ENCODE measurements around the gene BCAT1.
"Not testable (repeated sequence)": the region's sequence is repeated elsewhere in the genome, so short reads cannot be mapped to it uniquely, and the experiment has no call there.

BCAT1 gene

DNA sequence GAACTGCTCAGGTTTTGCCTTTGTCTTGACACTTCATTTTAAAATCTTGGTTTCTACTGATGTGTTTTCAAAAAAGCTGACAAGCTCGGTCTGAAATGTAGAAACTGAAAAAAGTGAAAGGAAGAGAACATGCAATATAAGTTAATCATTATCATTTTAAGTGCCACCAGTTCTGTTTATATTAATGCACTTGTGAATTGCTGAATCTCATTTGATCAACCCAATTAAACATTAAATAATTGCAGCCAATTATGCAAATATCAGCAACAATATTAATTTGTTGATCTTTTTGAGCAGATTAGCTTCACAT lies 133.8 kb downstream of the BCAT1 start:
- DNase-seq (ENCODE audit: low read depth in 2 of 2), result no peak

DNA sequence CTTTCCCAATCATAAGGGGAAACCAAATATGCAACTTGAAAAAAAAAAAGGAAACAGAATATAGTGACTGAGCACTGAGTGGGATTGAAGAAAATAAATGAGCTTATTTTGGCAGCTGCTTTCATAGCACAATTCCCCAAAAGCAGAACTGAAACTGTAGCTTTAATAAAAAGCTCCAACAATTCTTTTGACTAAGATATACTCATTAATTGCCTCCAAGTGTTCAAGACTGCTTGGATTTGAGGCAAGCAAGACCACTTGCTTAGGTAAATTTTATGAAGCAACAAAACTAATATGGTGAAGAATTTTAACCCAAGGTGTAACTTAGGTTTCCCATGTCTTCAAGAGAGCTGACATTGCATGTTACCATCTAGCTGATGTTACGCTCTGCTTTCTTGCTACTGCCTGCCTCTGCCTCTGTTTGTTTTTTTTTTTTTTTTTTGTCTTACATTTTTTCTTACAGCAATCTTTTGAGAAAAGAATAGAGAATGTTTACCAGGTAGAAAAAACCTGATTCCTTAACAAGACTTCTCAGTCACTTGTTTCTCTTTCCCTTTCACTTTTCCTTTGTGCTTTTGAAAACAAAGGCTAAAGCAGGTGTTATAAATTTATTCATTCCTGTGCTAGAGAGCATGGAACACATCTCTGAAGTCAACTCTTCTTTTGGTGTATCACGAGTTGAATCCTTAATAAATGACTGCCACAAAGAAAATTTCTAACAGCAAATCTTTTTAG lies 134.4 kb downstream of the BCAT1 start:
- DNase-seq (ENCODE audit: low read depth in 2 of 2), result no peak

DNA sequence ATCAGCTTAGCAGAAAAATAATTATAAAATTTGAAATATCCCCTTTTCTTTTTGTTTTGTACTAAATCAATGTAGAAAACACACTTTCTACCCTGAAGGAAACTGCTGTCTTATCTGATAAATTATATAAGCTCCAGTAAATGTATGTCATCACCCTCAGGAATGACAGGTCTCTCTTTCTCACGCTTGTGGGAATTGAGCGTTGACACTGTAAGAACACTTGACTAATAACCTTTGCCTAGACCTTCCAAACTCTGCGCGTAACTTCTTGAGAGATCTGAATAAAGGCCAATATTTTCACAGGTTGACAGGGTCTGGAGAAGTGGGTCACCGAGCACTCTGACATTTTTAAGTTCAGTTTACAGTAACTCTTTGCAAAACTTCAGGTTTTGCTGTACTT lies 138.5 kb downstream of the BCAT1 start:
- DNase-seq (ENCODE audit: low read depth in 2 of 2), result no peak

DNA sequence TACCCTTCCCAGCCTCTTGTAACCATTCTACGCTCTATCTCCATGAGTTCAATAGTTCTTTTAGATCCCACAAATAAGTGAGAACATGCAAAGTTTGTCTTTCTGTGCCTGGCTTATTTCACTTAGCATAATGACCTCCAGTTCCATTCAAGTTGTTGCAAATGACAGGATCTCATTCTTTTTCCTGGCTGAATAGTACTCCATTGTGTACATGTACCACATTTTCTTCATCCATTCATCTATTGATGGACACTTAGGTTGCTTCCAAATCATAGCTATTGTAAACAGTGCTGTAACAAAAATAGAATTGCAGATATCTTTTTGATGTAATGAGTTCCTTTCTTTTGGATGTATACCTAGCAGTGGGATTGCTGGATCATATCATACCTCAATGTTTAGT lies 139.6 kb downstream of the BCAT1 start:
- DNase-seq (ENCODE audit: low read depth in 2 of 2), result not testable (repeated sequence)

DNA sequence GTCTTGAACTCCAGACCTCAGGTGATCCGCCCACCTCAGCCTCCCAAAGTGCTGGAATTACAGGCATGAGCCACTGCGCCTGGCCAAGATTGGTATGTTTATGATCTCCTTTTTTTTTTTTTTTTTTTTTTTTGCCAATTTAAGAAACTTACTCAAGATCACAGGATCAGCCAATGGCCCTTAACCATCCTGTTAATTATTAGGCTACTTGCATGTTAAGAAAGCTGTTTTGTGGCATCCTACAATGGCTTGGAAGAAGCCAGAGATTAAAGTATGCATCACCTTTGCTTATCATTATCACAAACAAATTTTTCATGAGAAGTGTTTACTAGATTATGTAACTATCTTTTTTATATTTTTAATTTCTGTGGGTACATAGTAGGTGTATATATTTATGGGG lies 140.2 kb downstream of the BCAT1 start:
- DNase-seq (ENCODE audit: low read depth in 2 of 2), result no peak

DNA sequence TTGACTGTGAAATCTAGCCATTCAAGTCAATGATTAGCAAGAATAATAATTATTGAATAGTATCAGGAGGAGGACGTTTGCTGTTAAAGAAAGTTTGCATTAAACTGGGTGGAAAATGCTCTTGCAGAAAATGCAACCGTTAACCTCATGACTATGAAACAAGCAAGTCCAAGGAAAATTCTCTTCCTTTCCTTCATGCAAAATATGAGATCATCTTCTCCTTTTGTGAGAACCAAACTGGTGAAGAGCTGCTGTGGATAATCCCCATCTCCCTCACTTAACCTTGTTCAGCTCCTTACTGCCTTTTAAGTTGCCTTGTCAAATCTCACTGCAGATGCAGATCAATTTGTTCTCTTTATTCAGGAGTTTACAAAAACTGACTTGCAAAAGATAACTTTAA lies 142.5 kb downstream of the BCAT1 start:
- no peak for DNase-seq (ENCODE audit: low read depth in 2 of 2)

DNA sequence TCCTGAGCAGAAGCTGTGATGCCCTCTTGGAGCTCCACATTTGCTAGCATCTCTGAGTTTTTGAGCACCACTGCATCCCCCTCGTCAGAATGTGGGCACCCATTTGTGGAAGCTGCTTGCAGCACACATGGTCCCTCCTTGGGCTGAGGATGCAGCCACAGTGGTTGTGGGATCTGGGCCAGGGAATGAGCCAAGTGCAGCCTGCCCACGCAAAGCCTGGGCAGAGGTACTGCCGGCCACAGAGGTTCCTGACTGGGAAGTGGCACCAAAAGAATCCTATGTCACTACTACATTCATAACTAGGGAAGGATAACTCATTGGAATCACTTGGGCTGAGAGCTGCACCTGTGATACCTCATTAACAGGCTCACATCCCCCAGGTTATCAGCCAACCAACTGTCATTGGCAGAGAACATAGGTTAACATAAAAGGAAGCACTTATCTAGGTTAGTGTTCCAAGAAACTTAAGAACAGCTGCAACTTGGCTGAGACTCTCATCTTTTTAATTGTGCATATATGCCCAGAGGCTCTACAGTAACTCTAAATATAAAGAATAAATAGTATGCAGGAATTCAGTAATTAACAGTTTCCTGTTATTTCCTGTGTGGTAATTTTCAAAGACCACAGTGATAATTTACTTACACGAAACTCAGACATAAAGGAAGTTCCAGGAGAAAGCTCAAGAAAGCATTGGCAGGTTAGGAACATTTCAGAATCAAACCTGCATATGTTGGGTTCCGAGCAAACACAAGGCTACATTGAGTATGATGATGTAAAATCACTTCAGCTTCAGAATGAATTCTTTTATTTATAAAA lies 145.3 kb downstream of the BCAT1 start:
- DNase-seq (ENCODE audit: low read depth in 2 of 2), result no peak

DNA sequence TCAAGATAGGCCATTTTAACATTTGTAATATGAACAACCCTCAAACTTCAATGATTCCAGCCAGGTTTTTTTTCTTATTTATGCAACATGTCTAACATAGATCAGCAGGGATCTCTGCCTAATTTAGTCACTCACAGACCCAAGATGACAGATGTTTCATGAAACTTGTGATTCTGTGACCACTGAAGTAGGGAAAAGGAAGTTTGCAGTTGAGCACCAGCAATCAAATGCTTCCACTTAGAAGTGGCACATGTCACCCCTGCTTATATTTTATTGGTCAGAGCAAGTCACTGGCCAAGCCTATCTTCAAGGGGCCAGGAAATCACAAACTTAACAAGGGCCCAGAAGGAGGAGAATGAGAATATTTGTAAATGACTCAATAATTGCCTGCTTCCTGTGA lies 150.6 kb downstream of the BCAT1 start:
- no peak for DNase-seq (ENCODE audit: low read depth in 2 of 2)

DNA sequence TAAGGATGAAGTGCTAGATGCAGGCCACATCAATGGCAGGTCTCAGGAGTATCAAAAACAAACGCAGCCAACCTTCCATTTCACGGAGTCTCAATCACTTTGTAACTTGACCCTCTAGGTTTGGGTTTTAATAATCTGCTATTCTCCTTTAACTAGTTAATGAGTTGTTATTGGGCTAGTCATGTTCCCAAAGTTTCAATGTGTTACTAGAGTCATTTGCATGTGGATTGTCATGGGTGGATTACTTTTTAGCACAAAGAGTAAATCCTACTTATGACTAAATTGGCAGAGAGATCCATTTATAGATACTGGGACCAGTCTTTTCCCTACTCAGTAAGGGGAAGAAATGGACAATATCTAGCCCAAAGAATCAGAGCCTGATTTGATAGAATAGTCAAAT lies 151.0 kb downstream of the BCAT1 start:
- no peak for DNase-seq (ENCODE audit: low read depth in 2 of 2)

DNA sequence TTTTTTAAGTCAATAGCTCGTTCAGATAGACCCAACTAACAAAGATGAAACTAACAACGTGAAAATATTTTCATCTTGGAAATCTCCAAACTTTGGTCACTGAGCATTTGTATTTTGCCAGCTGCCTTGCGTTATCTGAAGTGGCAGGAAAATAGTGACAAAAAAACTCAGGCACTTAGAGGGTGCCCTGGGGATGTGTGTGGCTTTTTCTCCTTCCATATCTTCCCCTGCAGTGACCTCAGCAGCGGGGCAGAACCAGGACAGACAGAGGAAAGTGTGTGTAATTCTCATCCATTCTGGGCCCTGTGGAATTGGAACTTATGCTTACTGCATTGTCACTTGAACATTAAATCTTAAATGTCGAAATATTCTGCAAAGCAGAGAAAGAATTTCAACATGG lies 152.0 kb downstream of the BCAT1 start:
- DNase-seq (ENCODE audit: low read depth in 2 of 2), result no peak

DNA sequence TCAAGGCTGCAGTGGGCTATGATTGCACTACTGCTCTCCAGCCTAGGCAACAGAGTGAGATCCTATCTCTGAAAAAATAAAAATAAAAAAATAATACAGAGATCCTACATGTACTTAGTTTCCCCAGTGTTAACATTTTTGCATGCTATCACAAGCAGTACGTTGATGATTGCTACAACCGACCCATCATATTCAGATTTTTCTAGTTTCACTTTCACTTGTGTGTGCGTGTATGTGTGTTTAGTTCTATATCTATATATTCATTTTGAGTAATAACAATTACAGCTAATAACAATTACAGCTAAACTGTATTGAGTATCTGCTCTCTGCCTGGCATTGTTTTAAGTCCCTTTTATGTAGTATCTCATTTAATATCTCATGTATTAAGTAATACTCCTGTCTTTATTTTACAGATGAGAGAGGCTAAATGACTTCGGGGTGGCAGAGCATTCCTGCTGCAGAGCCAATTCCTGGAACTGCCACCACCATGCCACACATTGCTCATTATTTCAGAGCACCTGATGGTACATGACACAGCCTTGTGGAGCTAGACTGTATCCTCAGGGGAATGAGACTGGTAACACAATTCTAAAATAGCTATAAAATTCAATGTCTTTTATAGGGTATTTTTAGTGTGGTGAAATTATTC lies 153.1 kb downstream of the BCAT1 start:
- no peak for DNase-seq (ENCODE audit: low read depth in 2 of 2)

DNA sequence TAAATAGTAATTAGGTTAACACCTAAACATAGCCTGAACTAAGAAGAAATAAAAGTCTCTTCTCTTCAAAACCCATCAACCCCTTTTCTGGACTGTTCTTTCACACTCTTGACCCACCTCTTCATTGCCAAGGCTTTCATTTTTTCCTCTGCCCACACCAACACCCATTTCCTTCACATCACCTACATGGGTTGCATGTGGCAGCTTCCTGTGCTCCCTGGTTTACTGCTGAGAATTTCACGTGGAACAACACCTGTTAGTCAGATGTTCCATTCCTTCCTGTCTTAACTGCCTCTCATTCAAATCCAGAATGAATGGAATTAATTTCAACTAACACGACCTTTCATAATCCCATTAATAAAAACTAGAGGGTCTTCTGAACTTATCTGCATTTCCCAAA lies 157.3 kb downstream of the BCAT1 start:
- no peak for DNase-seq (ENCODE audit: low read depth in 2 of 2)

DNA sequence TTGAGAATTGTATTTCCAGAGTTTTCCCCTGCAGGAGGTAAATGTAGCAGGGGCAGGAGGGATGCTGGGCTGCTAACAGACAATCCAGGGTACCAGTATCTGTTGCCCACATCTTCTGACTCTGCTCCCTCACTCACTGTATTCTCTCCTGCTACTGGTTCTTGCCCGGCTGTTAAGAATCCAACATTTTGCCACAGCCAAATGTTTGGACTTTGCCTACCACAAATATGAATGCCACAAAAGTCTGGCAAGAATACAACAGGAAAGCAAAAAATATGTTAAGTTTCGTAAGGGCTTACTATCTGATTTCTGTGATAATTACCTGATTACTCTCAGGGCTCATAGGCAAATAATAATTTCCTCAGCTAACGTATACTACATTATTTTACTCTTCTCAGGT lies 160.0 kb downstream of the BCAT1 start:
- DNase-seq (ENCODE audit: low read depth in 2 of 2), result no peak

DNA sequence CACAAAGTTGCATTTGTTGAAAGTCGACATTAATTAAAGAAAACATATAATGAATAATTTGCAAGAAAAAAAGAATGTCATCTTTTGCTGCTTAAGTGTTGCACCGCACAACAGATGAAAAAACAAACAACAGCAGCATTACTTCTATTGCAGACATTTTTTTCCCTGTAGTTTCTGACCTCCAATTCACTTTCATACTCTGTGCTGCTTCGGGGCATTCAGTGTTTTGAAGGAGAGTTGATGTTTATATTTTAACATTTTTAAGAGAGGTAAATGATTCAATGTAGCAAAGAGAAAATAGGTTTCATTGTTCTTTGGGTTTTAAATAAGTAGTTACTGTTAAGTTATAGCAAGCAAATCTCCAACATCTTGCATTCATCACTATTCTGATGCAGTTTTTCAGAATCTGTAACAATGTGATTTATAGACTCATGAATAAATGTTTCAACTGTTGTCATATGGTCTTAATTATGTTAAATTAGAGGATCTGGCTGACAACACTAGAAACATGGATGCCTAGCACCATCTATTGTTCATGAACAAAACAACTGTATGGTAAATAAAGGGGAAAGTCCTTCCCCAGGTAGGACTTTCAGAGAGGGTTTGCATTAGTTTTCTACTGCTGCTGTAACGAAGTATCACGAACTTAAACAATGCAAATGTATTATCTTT lies 168.1 kb downstream of the BCAT1 start:
- DNase-seq (ENCODE audit: low read depth in 2 of 2), result no peak

DNA sequence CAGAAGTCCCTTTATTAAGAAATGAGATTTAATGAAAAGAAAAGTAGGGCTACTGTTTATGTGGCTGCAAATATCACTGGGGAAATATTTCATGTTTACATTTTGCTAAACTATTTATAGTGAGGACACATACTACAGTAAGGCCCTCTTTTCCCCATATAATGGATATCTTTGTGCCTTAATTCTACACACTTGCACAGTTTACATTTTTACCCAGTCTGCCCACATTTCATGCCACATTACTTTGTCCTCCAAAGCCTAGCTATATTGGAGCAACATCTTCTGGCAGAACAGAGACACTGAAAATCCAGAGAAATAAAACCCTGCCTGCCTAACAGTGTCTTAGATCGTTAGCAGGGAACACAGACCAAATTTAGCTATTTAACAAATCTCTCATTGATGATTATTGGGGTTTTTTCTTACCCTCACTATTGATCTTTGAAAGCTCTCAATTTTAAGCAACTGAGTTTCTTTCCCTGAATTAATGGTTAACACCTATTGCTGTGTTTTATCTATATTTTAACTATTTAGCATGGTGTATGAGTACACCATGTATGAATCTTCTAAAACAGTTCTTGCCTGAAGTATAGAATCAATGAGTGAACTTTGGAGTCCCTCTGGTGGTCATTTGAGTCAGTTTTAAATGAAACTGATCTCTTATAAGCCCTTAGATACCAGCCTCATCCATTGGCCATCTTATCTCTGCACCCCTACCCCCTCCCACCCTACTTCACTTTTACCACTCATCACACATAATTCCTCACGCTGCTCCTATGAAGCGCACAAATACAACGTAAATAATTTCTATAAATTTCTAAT lies 170.2 kb downstream of the BCAT1 start:
- DNase-seq (ENCODE audit: low read depth in 2 of 2), result no peak

DNA sequence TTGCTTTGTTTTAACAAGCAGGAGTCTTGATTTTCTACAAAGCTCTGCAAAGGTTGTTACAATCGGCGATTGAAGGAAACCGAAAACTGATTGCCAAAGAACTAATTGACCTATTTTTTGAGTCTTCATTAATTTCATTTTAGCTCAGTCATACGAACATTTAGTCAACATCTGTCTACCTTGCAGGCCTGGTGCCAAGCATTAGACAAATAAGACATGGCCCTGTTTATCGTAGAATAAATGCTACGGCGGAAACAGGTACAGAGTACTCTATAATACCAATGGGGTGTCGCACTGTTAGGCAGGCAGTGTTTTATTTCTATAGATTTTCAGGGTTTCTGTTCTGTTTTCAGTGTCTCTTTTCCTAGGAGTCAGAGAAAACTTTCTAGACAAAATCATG lies 171.5 kb downstream of the BCAT1 start:
- no peak for DNase-seq (ENCODE audit: low read depth in 2 of 2)

DNA sequence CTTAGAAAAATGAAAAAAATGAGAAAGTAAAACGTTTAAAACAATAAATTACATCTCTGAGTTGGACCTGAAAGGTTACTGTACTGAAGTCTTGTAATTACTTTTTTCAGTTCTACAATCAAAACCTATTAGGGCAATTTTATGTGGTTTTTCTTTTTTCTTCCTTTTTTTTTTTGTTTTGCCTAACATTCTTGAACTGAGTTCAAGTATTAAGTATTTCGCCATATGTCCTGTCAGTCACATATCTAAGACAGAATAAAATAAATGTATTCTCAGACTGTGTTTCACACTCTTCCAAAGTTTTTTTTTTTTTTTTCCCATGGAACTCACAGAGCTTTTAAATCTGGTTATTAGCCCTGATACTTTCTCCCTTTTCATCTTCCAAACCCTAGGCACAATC lies 172.0 kb downstream of the BCAT1 start:
- no peak for DNase-seq (ENCODE audit: low read depth in 2 of 2)

DNA sequence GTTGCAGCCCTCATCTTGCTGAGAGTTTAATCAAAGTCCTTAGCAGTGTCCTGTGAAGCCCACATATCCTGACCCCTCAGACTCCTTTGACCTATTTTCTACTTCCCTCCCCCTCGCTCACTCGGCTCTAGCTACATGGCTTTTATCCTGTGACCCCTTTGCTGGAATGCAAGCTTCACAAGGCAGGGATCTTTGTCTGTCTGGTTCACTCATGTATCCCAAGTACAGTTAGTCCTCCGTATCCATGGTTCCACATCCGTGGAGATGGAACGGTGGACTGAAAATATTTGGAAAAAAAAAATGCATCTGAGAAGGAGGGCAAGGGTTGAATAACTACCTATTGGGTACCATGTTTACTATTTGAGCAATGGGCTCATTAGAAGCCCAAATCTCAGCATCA lies 173.8 kb downstream of the BCAT1 start:
- DNase-seq (ENCODE audit: low read depth in 2 of 2), result no peak

DNA sequence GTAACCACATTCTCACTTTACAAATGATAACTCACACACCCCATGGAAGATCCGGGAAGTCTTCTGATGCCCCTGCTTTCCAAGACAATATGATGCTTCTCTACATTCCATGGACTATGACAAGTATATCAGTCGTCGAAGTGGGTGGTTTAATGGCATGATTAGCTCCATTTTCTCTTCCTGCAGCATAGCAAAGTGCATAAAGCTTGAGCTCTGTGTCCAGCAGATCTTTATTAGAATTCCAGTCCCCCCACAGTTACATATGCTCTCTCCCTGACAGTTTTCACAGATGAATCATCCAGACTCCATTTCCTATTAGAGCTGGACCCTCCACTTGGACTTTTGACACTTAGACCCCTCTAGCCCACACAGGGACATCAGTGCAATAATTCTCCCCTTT lies 174.9 kb downstream of the BCAT1 start:
- DNase-seq (ENCODE audit: low read depth in 2 of 2), result no peak

DNA sequence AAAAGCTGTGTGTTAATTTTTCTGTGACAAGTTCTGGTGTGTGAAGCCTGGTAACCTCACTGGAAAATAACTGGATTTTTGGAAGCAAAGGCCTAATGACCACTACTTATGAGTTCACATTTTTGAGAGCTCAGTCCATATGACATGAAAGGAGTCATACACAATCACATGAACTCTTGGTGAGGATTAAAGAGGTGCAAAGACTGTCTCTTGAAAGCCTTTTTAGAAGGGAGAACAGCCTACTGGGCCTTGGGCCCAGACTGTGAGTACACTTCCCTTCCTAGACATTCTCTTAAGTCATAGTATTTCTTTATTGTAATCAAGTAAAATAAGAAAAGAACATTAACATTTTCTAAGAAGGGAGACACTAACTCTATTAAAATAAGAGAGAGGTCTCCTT lies 176.1 kb downstream of the BCAT1 start:
- no peak for DNase-seq (ENCODE audit: low read depth in 2 of 2)

DNA sequence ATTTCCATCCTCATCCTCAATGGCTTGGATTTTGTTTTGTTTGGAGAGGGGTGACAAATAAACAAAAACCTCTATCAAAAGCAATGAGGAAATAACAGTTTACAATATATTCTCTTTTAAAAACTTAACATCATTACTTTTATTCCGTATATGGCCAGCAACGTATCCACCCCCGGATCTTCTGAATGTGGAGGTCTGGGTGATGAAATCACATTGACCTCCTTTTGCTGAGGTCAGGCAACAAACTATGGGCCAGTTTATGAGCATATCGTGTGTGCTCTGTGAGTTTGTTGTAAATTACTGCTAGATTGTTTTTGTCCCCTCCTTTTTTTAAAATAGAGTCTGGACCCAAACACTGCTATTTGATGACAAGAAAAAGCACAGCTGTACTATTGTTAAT lies 178.1 kb downstream of the BCAT1 start:
- no peak for DNase-seq (ENCODE audit: low read depth in 2 of 2)

DNA sequence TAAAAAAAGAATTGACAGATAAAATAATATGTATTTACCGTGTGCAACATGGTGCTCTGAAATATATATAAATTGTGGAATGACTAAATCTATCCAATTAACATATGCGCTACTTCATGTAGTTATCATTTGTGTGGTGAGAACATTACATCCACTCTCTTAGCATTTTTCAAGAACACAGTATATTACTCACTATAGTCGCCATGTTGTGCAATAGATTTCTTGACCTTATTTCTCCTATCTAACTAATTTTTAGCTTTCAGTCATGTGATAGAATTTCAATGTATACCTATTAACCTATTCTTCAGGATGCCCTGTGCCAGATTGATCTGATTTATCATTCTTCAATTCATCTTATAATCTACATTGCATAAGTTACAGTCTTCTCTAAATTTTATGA lies 178.6 kb downstream of the BCAT1 start:
- no peak for DNase-seq (ENCODE audit: low read depth in 2 of 2)

All from activated CD4-positive, alpha-beta T cell treated with anti-CD3 and anti-CD28 coated beads for 24 hours (primary cell).